ENCODE data around the gene MIGA2. TPM values are rescaled to one million over a fixed set of nuclear protein-coding genes. Genes with fewer than 3 reads are reported as not detected.

Gene MIGA2
- total RNA-seq, 1 donor from 2014 or later: 27.5 TPM

- no peak for DNase-seq (ENCODE audit: extremely low spot score, unreplicated experiment)
- peak overlapping the region; percentile 41 for H3K27ac Mint-ChIP-seq (ENCODE audit: unreplicated experiment)
Observed at GRCh38 chr9:129037767-129038098, 1.3 kb downstream of the MIGA2 start.

DNA sequence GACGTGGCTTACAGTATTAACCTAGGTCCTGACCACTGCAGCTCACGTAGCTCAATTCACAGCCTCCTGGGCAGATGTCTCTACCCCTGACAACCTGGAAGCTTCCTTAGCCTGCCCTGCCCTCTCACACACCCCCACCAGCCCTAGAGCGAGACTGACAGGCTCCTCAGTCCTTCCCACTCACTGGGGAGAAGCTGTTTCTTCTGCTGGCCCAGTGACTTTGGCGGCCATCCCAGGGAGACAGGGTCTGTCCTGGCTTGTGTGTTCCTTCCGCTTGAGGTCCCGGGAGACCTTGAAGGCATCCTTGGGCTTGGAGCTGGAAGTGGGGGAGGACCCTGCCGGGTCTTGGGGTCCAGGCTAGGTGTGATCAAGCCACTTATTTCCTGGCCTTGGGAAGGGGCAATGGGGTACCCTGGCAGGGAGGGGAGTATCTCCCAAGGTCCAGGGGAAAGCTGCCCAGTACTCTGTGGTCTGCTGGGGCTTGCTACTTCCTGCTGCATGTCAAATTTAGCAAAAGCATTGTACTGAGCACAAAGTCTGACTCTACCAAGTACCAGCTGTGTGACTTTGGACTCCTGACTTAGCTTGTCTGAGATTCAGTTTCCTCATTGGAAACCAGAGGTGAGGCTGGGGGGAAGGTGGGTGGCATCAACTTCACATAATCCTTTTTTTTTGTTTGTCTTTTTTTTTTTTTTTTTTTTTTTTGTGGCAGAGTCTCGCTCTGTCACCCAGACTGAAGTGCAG lies 1.9 kb downstream of the MIGA2 start:
- H3K9me3 Mint-ChIP-seq (ENCODE audit: unreplicated experiment): no peaks in the 10 kb centered on the region
- no peak for DNase-seq (ENCODE audit: extremely low spot score, unreplicated experiment)
- no peaks in the 10 kb centered on the region for H3K27me3 Mint-ChIP-seq (ENCODE audit: unreplicated experiment)
- H3K4me3 Mint-ChIP-seq (ENCODE audit: unreplicated experiment): peak overlapping the region; percentile 97
- peak overlapping the region; percentile 41 for H3K27ac Mint-ChIP-seq (ENCODE audit: unreplicated experiment)
- peaks cover 25% of the 10 kb centered on the region for H3K4me1 Mint-ChIP-seq (ENCODE audit: unreplicated experiment)
- TF ChIP-seq CTCF (IDR thresholded peaks at IDR 0.05): no peak
- H3K36me3 Mint-ChIP-seq (ENCODE audit: unreplicated experiment): peaks cover 15% of the 10 kb centered on the region

More at GRCh38 chr9:129037767-129038098, 1.3 kb downstream of the MIGA2 start:
- peaks cover 25% of the 10 kb centered on the region for H3K4me1 Mint-ChIP-seq (ENCODE audit: unreplicated experiment)
- H3K36me3 Mint-ChIP-seq (ENCODE audit: unreplicated experiment): peaks cover 12% of the 10 kb centered on the region
- H3K9me3 Mint-ChIP-seq (ENCODE audit: unreplicated experiment): no peaks in the 10 kb centered on the region
- no peak for TF ChIP-seq CTCF (IDR thresholded peaks at IDR 0.05)
- peak overlapping the region; percentile 97 for H3K4me3 Mint-ChIP-seq (ENCODE audit: unreplicated experiment)
- H3K27me3 Mint-ChIP-seq (ENCODE audit: unreplicated experiment): no peaks in the 10 kb centered on the region

- no peak overlapping the region for H3K27ac Mint-ChIP-seq (ENCODE audit: unreplicated experiment)
- DNase-seq (ENCODE audit: extremely low spot score, unreplicated experiment): no peak
- H3K36me3 Mint-ChIP-seq (ENCODE audit: unreplicated experiment): peaks cover 20% of the 10 kb centered on the region
- H3K4me3 Mint-ChIP-seq (ENCODE audit: unreplicated experiment): no peak overlapping the region
- peaks cover 25% of the 10 kb centered on the region for H3K4me1 Mint-ChIP-seq (ENCODE audit: unreplicated experiment)
- no peaks in the 10 kb centered on the region for H3K27me3 Mint-ChIP-seq (ENCODE audit: unreplicated experiment)
- TF ChIP-seq CTCF (IDR thresholded peaks at IDR 0.05): no peak
- no peaks in the 10 kb centered on the region for H3K9me3 Mint-ChIP-seq (ENCODE audit: unreplicated experiment)
Observed at GRCh38 chr9:129040113-129040643, 3.8 kb downstream of the MIGA2 start.

GRCh38 chr9:129042016-129042415 lies 5.6 kb downstream of the MIGA2 start:
- Mint-ChIP-seq H3K4me3 (ENCODE audit: unreplicated experiment) (no peak overlapping the region), H3K27me3 (ENCODE audit: unreplicated experiment) (no peaks in the 10 kb centered on the region), H3K9me3 (ENCODE audit: unreplicated experiment) (no peaks in the 10 kb centered on the region), H3K4me1 (ENCODE audit: unreplicated experiment) (peaks cover 16% of the 10 kb centered on the region), H3K36me3 (ENCODE audit: unreplicated experiment) (peaks cover 20% of the 10 kb centered on the region), H3K27ac (ENCODE audit: unreplicated experiment) (no peak overlapping the region)
- DNase-seq (ENCODE audit: extremely low spot score, unreplicated experiment): no peak
- no peak for TF ChIP-seq CTCF (IDR thresholded peaks at IDR 0.05)

DNA sequence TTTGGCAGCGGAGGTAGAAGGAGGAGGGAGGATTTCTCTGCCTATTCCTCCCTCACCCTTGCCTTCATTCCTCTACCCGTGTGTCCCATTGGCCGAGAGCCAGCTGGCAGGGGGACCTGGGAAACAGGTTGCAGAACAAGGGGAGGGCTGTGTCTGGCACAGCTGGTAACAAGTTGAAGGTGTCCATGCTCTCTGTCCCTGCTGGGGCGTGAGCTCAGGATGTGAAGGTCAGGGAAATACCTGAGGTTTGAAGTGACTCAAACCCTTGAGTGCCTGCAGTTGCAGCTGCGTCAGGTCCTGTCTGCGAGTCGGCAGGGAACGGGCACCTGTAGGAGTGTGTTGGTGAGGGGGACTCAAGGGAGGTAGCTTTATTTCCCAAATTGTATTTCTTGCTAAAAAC lies 16.2 kb downstream of the MIGA2 start:
- H3K27me3 Mint-ChIP-seq (ENCODE audit: unreplicated experiment): no peaks in the 10 kb centered on the region
- H3K27ac Mint-ChIP-seq (ENCODE audit: unreplicated experiment): no peak overlapping the region
- DNase-seq (ENCODE audit: extremely low spot score, unreplicated experiment): no peak
- H3K4me3 Mint-ChIP-seq (ENCODE audit: unreplicated experiment): no peak overlapping the region
- H3K9me3 Mint-ChIP-seq (ENCODE audit: unreplicated experiment): no peaks in the 10 kb centered on the region
- H3K36me3 Mint-ChIP-seq (ENCODE audit: unreplicated experiment): peaks cover 16% of the 10 kb centered on the region
- no peaks in the 10 kb centered on the region for H3K4me1 Mint-ChIP-seq (ENCODE audit: unreplicated experiment)
- no peak for TF ChIP-seq CTCF (IDR thresholded peaks at IDR 0.05)

Data from osteocyte (in vitro differentiated cells).